HCT116 (cell line): ENCODE measurements around the gene C3orf52. TPM values are rescaled to one million over a fixed set of nuclear protein-coding genes. Genes with fewer than 3 reads are reported as not detected.
A peak's percentile ranks its signal among the peaks of the same experiment; 100 is the strongest.

Source experiments
- ATAC-seq: fragments of 200-7000 bp; cut with Tn5 transposase; 2 replicates; pipeline ENCODE4 v1.9.1; 2020; ENCODE audit warnings: mild to moderate bottlenecking, moderate library complexity
- BruUV-seq: library from RNA; stranded (reverse); fragments of 400-500 nt; replicated peaks from 2 replicates; lab custom pipeline; 2021; lab: Mats Ljungman, UMichigan
- CTCF ChIA-PET: fragments of 300-600 bp; sonication (Branson Sonifier 250); formaldehyde crosslinking; loops from one replicate; lab custom pipeline; 2021; ENCODE audit warnings: antibody characterized with exemption; lab: Charles Lee
- POLR2A ChIA-PET: fragments of 300-600, 350-600 bp; sonication (Branson Sonifier 250); formaldehyde crosslinking; loops from one replicate; lab custom pipeline; 2021; ENCODE audit warnings: antibody characterized with exemption; lab: Charles Lee
- RAD21 ChIA-PET, 2 experiments: fragments of 300-600 bp; sonication (Branson Sonifier 250); formaldehyde crosslinking; loops; one replicate each; lab custom pipeline; 2023; ENCODE audit warnings: low total read pairs in 2 of 2; ENCODE audit not compliant: uncharacterized antibody in 2 of 2, unreplicated experiment in 2 of 2, low non-redundant PET in 1 of 2; lab: Charles Lee
- DNase-seq: peaks from one replicate; pipeline ENCODE4 v3.0.0-alpha.2; 2010; ENCODE audit warnings: low read depth, low spot score
- H2AFZ ChIP-seq: fragments of 200-600 bp; shearing (Covaris generic), sonication (generic); 2 replicates; pipeline ENCODE4 v1.6.1; 2017; ENCODE audit warnings: low read depth, mixed run types, mixed read lengths, antibody characterized with exemption, low read length; ENCODE audit not compliant: poor library complexity, severe bottlenecking
- H3K27ac ChIP-seq: 2 replicates; pipeline ENCODE4 v1.5.1; 2012; ENCODE audit warnings: low read depth, low read length
- H3K27me3 ChIP-seq: fragments of 200-600 bp; sonication (generic); 2 replicates; pipeline ENCODE4 v1.6.1; 2016; ENCODE audit warnings: mixed run types, low read length, mixed read lengths; ENCODE audit not compliant: insufficient read depth
- H3K36me3 ChIP-seq, 2 experiments: fragments of 200-500 bp in 1 of 2; fragments of 200-600 bp in 1 of 2; sonication (Bioruptor generic) in 1 of 2; sonication (generic) in 1 of 2; 2 replicates each; pipeline versions ENCODE4 v1.5.1 to v1.6.1; 2014 to 2016; ENCODE audit warnings: low read length in 2 of 2, inconsistent platforms in 1 of 2, mixed read lengths in 1 of 2, mixed run types in 1 of 2; ENCODE audit not compliant: insufficient read depth in 2 of 2, control insufficient read depth in 1 of 2
- H3K4me1 ChIP-seq, 2 experiments: fragments of 200-600 bp in 1 of 2; sonication (generic) in 1 of 2; 2 replicates each; pipeline versions ENCODE4 v1.5.1 to v1.6.1; 2012 to 2017; ENCODE audit warnings: low read length in 2 of 2, inconsistent platforms in 1 of 2, mild to moderate bottlenecking in 1 of 2, mixed read lengths in 1 of 2, mixed run types in 1 of 2, moderate library complexity in 1 of 2; ENCODE audit not compliant: insufficient read depth in 2 of 2, control insufficient read depth in 1 of 2
- H3K4me2 ChIP-seq: fragments of 200-600 bp; sonication (generic); 2 replicates; pipeline ENCODE4 v1.6.1; 2017; ENCODE audit warnings: mixed run types, low read length, mixed read lengths
- H3K4me3 ChIP-seq, 2 experiments: fragments of 200-600 bp in 1 of 2; sonication (generic) in 1 of 2; replicated peaks in 1 of 2; 2 replicates each; pipeline ENCODE4 v1.5.1; 2011 to 2016; ENCODE audit warnings: low read length in 2 of 2, control low read depth in 1 of 2, low read depth in 1 of 2, mild to moderate bottlenecking in 1 of 2, mixed read lengths in 1 of 2, mixed run types in 1 of 2
- H3K79me2 ChIP-seq: fragments of 200-600 bp; sonication (generic); 2 replicates; pipeline ENCODE4 v1.6.1; 2017; ENCODE audit warnings: mild to moderate bottlenecking, mixed run types, low read length, moderate library complexity, mixed read lengths; ENCODE audit not compliant: insufficient read depth
- H3K9ac ChIP-seq: fragments of 200-600 bp; sonication (generic); 2 replicates; pipeline ENCODE4 v1.6.1; 2016; ENCODE audit warnings: low read length, mixed read lengths
- H3K9me2 ChIP-seq: fragments of 200-600 bp; sonication (generic), shearing (Covaris generic); 2 replicates; pipeline ENCODE4 v1.6.1; 2017; ENCODE audit warnings: mixed run types, mild to moderate bottlenecking, moderate library complexity; ENCODE audit not compliant: insufficient read depth
- H3K9me3 ChIP-seq, 2 experiments: fragments of 200-500 bp in 1 of 2; fragments of 200-600 bp in 1 of 2; sonication (Bioruptor generic) in 1 of 2; sonication (generic) in 1 of 2; 2 replicates each; pipeline ENCODE4 v1.6.1; 2014 to 2017; ENCODE audit warnings: low read length in 2 of 2, mixed read lengths in 2 of 2, inconsistent platforms in 1 of 2, low read depth in 1 of 2, mild to moderate bottlenecking in 1 of 2, mixed run types in 1 of 2, moderate library complexity in 1 of 2; ENCODE audit not compliant: control insufficient read depth in 1 of 2, insufficient read depth in 1 of 2
- H4K20me1 ChIP-seq: fragments of 200-600 bp; sonication (generic), shearing (Covaris generic); 2 replicates; pipeline ENCODE4 v1.6.1; 2017; ENCODE audit warnings: mixed run types, mild to moderate bottlenecking, moderate library complexity; ENCODE audit not compliant: insufficient read depth
- EGR1 ChIP-seq: IDR thresholded peaks from 2 replicates; pipeline ENCODE4 v1.6.1; 2012; ENCODE audit warnings: low read depth
- POLR2AphosphoS5 ChIP-seq: IDR thresholded peaks from 2 replicates; pipeline ENCODE4 v1.6.1; 2011; ENCODE audit warnings: mild to moderate bottlenecking, low read depth, low read length, moderate library complexity
- ZFX ChIP-seq: fragments of 450-650 bp; IDR thresholded peaks from 2 replicates; pipeline ENCODE4 v1.6.1; 2017
- intact Hi-C: fragments of 100-400 bp; cut with micrococcal nuclease; formaldehyde crosslinking; loops from 2 replicates; pipeline ENCODE4 v1.10.0; 2022
- total RNA-seq: library from RNA; stranded (reverse); gene quantifications from one replicate; pipeline ENCODE4 v1.2.1, GENCODE V29; 2021; ENCODE audit not compliant: unreplicated experiment

C3orf52 gene
- total RNA-seq, 1 experiment from 2014 or later: 14.3 TPM

- intact Hi-C loops: no loop called here
- CTCF ChIA-PET: no interaction called here
- no peak overlapping the region for H3K27ac ChIP-seq
- TF ChIP-seq EGR1 (no peak), POLR2AphosphoS5 (no peak), ZFX (no peak)
- no peaks in the 10 kb centered on the region for H3K79me2 ChIP-seq
- no peak overlapping the region for H2AFZ ChIP-seq
- H3K27me3 ChIP-seq: no peaks in the 10 kb centered on the region
- POLR2A ChIA-PET: interaction anchor here (1.5 kb wide), 1 partner anchor 33 kb away, joined by 3 read pairs; no protein-coding TSS in a partner anchor
- no peak for DNase-seq
- ATAC-seq: no peak
- no peaks in the 10 kb centered on the region for H3K9me3 ChIP-seq
- H3K4me3 ChIP-seq: no peak overlapping the region
- no TSS peak for BruUV-seq
- H3K9ac ChIP-seq: no peak overlapping the region
- no peaks in the 10 kb centered on the region for H3K36me3 ChIP-seq
- no peaks in the 10 kb centered on the region for H3K9me2 ChIP-seq
- no peaks in the 10 kb centered on the region for H4K20me1 ChIP-seq
- RAD21 ChIA-PET: no interaction called here
- 0 out of 2 replicates have a peak overlapping the region, but pooled peaks have one; percentile 2 for H3K4me2 ChIP-seq
- peaks cover 0 to 26% of the 10 kb centered on the region in 2 experiments; a peak in 2 of 4 replicates for H3K4me1 ChIP-seq
Measured at GRCh38 chr3:112046599-112046998, 39.6 kb upstream of the C3orf52 start.

- Histone ChIP-seq H2AFZ (no peak overlapping the region), H3K27ac (no peak overlapping the region), H3K9ac (no peak overlapping the region), H3K36me3 (no peaks in the 10 kb centered on the region), H3K9me3 (no peaks in the 10 kb centered on the region), H4K20me1 (no peaks in the 10 kb centered on the region)
- DNase-seq: no peak
- RAD21 ChIA-PET: no interaction called here
- ATAC-seq: no peak
- TF ChIP-seq EGR1: no peak
- TF ChIP-seq, all 23 proteins: peak for 0
- CTCF ChIA-PET: no interaction called here
- POLR2A ChIA-PET: no interaction called here
- H3K9me2 ChIP-seq: no peaks in the 10 kb centered on the region
- no TSS peak for BruUV-seq
- H3K4me3 ChIP-seq: no peak overlapping the region
- H3K27me3 ChIP-seq: no peaks in the 10 kb centered on the region
- intact Hi-C loops: no loop called here
- 0 out of 2 replicates have a peak overlapping the region, but pooled peaks have one; percentile 2 for H3K4me2 ChIP-seq
- no peaks in the 10 kb centered on the region for H3K79me2 ChIP-seq
- peaks cover 0 to 26% of the 10 kb centered on the region in 2 experiments; a peak in 2 of 4 replicates for H3K4me1 ChIP-seq
Measured at GRCh38 chr3:112047264-112047663, 38.9 kb upstream of the C3orf52 start.
